ENCODE results near the gene SH3D21. TPM values are rescaled to one million over a fixed set of nuclear protein-coding genes. Genes with fewer than 3 reads are reported as not detected.
A peak's percentile ranks its signal among the peaks of the same experiment; 100 is the strongest.

Gene SH3D21
- polyA plus RNA-seq (2011; rRNA removed) (3.2 and 3.3 TPM in 2 replicates), polyA minus RNA-seq (2011; rRNA and poly(A)+ RNA removed) (2.3 and 4.5 TPM in 2 replicates)

- ChIA-PET CTCF (interaction anchor here (1.1 to 1.8 kb wide), 8 partner anchors 15 to 157 kb away, joined by 3 to 7 read pairs (median 3); no protein-coding TSS in a partner anchor), POLR2A (no interaction called here)
- Histone ChIP-seq H3K36me3 (ENCODE audit: control insufficient read depth, insufficient read depth, low read length) (peaks cover 18% of the 10 kb centered on the region), H3K4me3 (ENCODE audit: low read depth, low read length) (peak within 1 kb of the TSS; percentile 68), H3K27me3 (ENCODE audit: control insufficient read depth, insufficient read depth, low read length) (no peaks in the 10 kb centered on the region)
- TF ChIP-seq CTCF (IDR thresholded peaks at IDR 0.05; ENCODE audit: insufficient read depth, low read depth, low read length) = peak; percentile 28; the same call in 1 of the 2 replicates
- no peak for DNase-seq (ENCODE audit: low read depth)
Observed at GRCh38 chr1:36306210-36306901, at the start of gene SH3D21. Gene SH3D21 (plus strand): TSS chr1:36306368. CDS start chr1:36306421, 53 bp downstream.

DNA sequence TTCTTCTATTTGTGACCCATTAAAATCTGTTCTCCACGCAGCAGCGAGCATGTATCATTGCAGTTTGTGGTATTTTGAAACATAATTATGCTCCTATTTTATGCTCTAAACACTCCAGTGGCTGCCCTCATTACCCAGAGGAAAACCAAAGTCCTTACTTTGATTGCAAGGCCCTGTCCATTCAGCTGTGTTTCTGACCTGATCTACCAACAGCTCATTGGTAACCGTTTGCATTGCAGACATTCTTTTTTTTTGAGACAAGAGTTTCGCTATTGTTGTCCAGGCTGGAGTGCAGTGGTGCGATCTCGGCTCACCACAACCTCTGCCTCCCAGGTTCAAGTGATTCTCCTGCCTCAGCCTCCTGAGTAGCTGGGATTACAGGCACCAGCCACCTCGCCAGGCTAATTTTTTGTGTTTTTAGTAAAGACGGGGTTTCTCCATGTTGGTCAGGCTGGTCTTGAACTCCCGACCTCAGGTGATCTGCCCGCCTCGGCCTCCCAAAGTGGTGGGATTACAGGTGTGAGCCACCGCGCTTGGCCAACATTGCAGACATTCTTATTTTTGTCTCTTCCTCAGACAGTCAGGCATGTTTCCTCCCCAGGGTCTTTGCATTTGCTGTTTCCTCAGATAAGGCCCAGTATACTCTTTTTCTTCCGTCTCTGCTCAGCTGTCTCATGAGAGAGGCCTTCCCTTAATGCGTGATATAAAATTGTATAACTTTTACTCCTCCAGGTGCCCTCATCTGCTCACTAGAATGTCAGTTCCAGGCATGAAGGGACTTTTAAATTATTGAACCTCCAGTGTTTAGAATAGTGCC, 49.4 kb upstream of the SH3D21 start:
- ChIA-PET POLR2A (no interaction called here), CTCF (interaction anchor here (0.7 kb wide), 1 partner anchor 112 kb away, joined by 4 read pairs; no protein-coding TSS in a partner anchor)
- Histone ChIP-seq H3K4me3 (ENCODE audit: low read depth, low read length) (no peak overlapping the region), H3K36me3 (ENCODE audit: control insufficient read depth, insufficient read depth, low read length) (no peaks in the 10 kb centered on the region), H3K27me3 (ENCODE audit: control insufficient read depth, insufficient read depth, low read length) (no peaks in the 10 kb centered on the region)
- TF ChIP-seq CTCF (IDR thresholded peaks at IDR 0.05; ENCODE audit: insufficient read depth, low read depth, low read length) = no peak
- DNase-seq (ENCODE audit: low read depth) = no peak

DNA sequence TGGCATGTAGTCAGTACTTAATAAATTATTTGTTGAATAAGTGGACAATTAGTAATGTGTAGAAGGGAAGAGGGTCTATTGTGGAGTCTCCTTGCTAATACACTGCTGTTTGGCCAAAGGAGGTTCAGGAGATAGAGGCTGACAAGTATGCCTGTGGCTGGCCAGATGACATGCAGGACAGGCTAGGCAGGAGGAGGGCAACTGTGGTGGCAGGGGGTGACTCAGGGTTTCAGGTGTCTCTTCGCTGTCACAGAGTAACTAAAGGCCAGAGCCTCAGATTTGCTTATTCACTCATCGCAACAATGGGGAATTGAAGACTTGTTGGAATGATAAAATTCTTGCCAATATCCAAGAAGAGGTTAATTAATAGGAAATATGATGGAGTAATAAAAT, 48.8 kb upstream of the SH3D21 start:
- ChIA-PET CTCF (no interaction called here), POLR2A (no interaction called here)
- H3K36me3 ChIP-seq (ENCODE audit: control insufficient read depth, insufficient read depth, low read length) = no peaks in the 10 kb centered on the region
- H3K4me3 ChIP-seq (ENCODE audit: low read depth, low read length) = no peak overlapping the region
- no peak for DNase-seq (ENCODE audit: low read depth)
- no peaks in the 10 kb centered on the region for H3K27me3 ChIP-seq (ENCODE audit: control insufficient read depth, insufficient read depth, low read length)
- TF ChIP-seq CTCF (IDR thresholded peaks at IDR 0.05; ENCODE audit: insufficient read depth, low read depth, low read length) = no peak

- POLR2A ChIA-PET = no interaction called here
Observed at GRCh38 chr1:36258960-36259344, 47.2 kb upstream of the SH3D21 start.

More at GRCh38 chr1:36258960-36259344, 47.2 kb upstream of the SH3D21 start:
- no peak overlapping the region for H3K4me3 ChIP-seq (ENCODE audit: low read depth, low read length)
- CTCF ChIA-PET = interaction anchor here (1.0 kb wide), 1 partner anchor 71 kb away, joined by 3 read pairs; no protein-coding TSS in a partner anchor
- no peaks in the 10 kb centered on the region for H3K27me3 ChIP-seq (ENCODE audit: control insufficient read depth, insufficient read depth, low read length)
- H3K36me3 ChIP-seq (ENCODE audit: control insufficient read depth, insufficient read depth, low read length) = no peaks in the 10 kb centered on the region
- DNase-seq (ENCODE audit: low read depth) = no peak
- no peak for TF ChIP-seq CTCF (IDR thresholded peaks at IDR 0.05; ENCODE audit: insufficient read depth, low read depth, low read length)
